ENCODE results near the gene UBA6. TPM values are rescaled to one million over a fixed set of nuclear protein-coding genes. Genes with fewer than 3 reads are reported as not detected.
A peak's percentile ranks its signal among the peaks of the same experiment; 100 is the strongest.

UBA6 gene
- total RNA-seq, 2 donors from 2014 or later = 12.5 to 13.7 TPM

- 50 to 75% methylated on average over 2 of the region's 2 CpGs for whole genome bisulfite sequencing, 2 donors
- TF ChIP-seq POLR2A (IDR thresholded peaks at IDR 0.05) = no peak
- no peak for TF ChIP-seq CTCF (IDR thresholded peaks at IDR 0.05)
- Histone ChIP-seq H3K9me3 (no peaks in the 10 kb centered on the region), H3K36me3 (replicated peaks in 1 of 2; ENCODE audit: insufficient read depth in 1 of 2, low read depth in 2 of 2) (no peaks in the 10 kb centered on the region), H3K4me1 (peaks cover 18% of the 10 kb centered on the region), H3K4me3 (no peak overlapping the region), H3K27me3 (no peaks in the 10 kb centered on the region), H3K27ac (no peak overlapping the region)
- intact Hi-C loops (cut with DNase I) = no loop called here
- ATAC-seq (no peak), DNase-seq (no peak)
Measured at GRCh38 chr4:67581913-67582312, 119.0 kb downstream of the UBA6 start.

- H3K27ac ChIP-seq = no peak overlapping the region
- intact Hi-C loops (cut with DNase I) = no loop called here
- ATAC-seq = no peak
- no peaks in the 10 kb centered on the region for H3K27me3 ChIP-seq
- no peak overlapping the region for H3K4me3 ChIP-seq
- 64 to 81% methylated on average over 8 of the region's 8 CpGs for WGBS, 2 donors
- peaks cover 18% of the 10 kb centered on the region for H3K4me1 ChIP-seq
- no peak for TF ChIP-seq POLR2A (IDR thresholded peaks at IDR 0.05)
- TF ChIP-seq CTCF (IDR thresholded peaks at IDR 0.05) = no peak
- H3K36me3 ChIP-seq (replicated peaks in 1 of 2; ENCODE audit: insufficient read depth in 1 of 2, low read depth in 2 of 2) = no peaks in the 10 kb centered on the region
- no peaks in the 10 kb centered on the region for H3K9me3 ChIP-seq
- DNase-seq = no peak
Measured at GRCh38 chr4:67581208-67581857, 119.6 kb downstream of the UBA6 start.

- TF ChIP-seq CTCF (IDR thresholded peaks at IDR 0.05) (no peak), POLR2A (IDR thresholded peaks at IDR 0.05) (no peak)
- no peak overlapping the region for H3K27ac ChIP-seq
- no peaks in the 10 kb centered on the region for H3K9me3 ChIP-seq
- intact Hi-C loops (cut with DNase I) = no loop called here
- no peaks in the 10 kb centered on the region for H3K27me3 ChIP-seq
- WGBS, 2 donors = 81 to 89% methylated on average over 3 of the region's 3 CpGs
- peaks cover 13% of the 10 kb centered on the region for H3K4me1 ChIP-seq
- H3K36me3 ChIP-seq (replicated peaks in 1 of 2; ENCODE audit: insufficient read depth in 1 of 2, low read depth in 2 of 2) = no peaks in the 10 kb centered on the region
- DNase-seq (no peak), ATAC-seq (no peak)
- no peak overlapping the region for H3K4me3 ChIP-seq
Measured at GRCh38 chr4:67580577-67580976, 120.4 kb downstream of the UBA6 start.

GRCh38 chr4:67576538-67576937, 124.4 kb downstream of the UBA6 start:
- 91 to 93% methylated on average over 1 of the region's 1 CpG for WGBS, 2 donors
- H3K9me3 ChIP-seq = no peaks in the 10 kb centered on the region
- intact Hi-C loops (cut with DNase I) = no loop called here
- H3K27ac ChIP-seq = no peak overlapping the region
- peaks cover 8% of the 10 kb centered on the region for H3K4me1 ChIP-seq
- no peaks in the 10 kb centered on the region for H3K27me3 ChIP-seq
- no peak for DNase-seq
- TF ChIP-seq CTCF (IDR thresholded peaks at IDR 0.05) (no peak), POLR2A (IDR thresholded peaks at IDR 0.05) (no peak)
- H3K36me3 ChIP-seq (replicated peaks in 1 of 2; ENCODE audit: insufficient read depth in 1 of 2, low read depth in 2 of 2) = no peaks in the 10 kb centered on the region
- no peak for ATAC-seq
- H3K4me3 ChIP-seq = no peak overlapping the region

- no peak overlapping the region for H3K4me3 ChIP-seq
Measured at GRCh38 chr4:67576059-67576466, 124.9 kb downstream of the UBA6 start.

More at GRCh38 chr4:67576059-67576466, 124.9 kb downstream of the UBA6 start:
- no peak for TF ChIP-seq CTCF (IDR thresholded peaks at IDR 0.05)
- TF ChIP-seq POLR2A (IDR thresholded peaks at IDR 0.05) = no peak
- Histone ChIP-seq H3K9me3 (no peaks in the 10 kb centered on the region), H3K27me3 (no peaks in the 10 kb centered on the region), H3K36me3 (replicated peaks in 1 of 2; ENCODE audit: insufficient read depth in 1 of 2, low read depth in 2 of 2) (no peaks in the 10 kb centered on the region), H3K4me1 (peaks cover 8% of the 10 kb centered on the region), H3K27ac (peak overlapping the region in 2 of 4 donors; percentile 33 to 69)
- DNase-seq (no peak), ATAC-seq (no peak)
- intact Hi-C loops (cut with DNase I) = no loop called here
- 80 to 90% methylated on average over 4 of the region's 4 CpGs for WGBS, 2 donors
